ENCODE data around the gene VEZF1.

GRCh38 chr17:57947369-57947768 lies 40.7 kb downstream of the VEZF1 start:
- TF ChIP-seq CTCF (conservative IDR thresholded peaks at IDR 0.05; ENCODE audit: low read depth, low read length), result no peak
- TF ChIP-seq MXI1 (IDR thresholded peaks at IDR 0.05; ENCODE audit: borderline replicate concordance, low read depth, low read length), result no peak
- no peak for TF ChIP-seq POLR2A (IDR thresholded peaks at IDR 0.05; ENCODE audit: low read depth, low read length)
- TF ChIP-seq CEBPB (IDR thresholded peaks at IDR 0.05; ENCODE audit: low read depth, low read length), result no peak
- TF ChIP-seq MAFK (IDR thresholded peaks at IDR 0.05; ENCODE audit: low read depth, low read length), result no peak
- TF ChIP-seq USF2 (IDR thresholded peaks at IDR 0.05; ENCODE audit: low read depth, low read length), result no peak
- no peak for TF ChIP-seq MAZ (IDR thresholded peaks at IDR 0.05; ENCODE audit: borderline replicate concordance, low read depth, low read length)
- TF ChIP-seq NFE2L2 (IDR thresholded peaks at IDR 0.05; ENCODE audit: low read depth, low read length), result no peak
- TF ChIP-seq BHLHE40 (IDR thresholded peaks at IDR 0.05; ENCODE audit: low read depth, low read length), result no peak
- no peak for TF ChIP-seq RAD21 (IDR thresholded peaks at IDR 0.05; ENCODE audit: low read length)
- TF ChIP-seq ELK1 (IDR thresholded peaks at IDR 0.05; ENCODE audit: borderline replicate concordance, low read depth, low read length), result no peak
